ENCODE results near the gene ILK. TPM values are rescaled to one million over a fixed set of nuclear protein-coding genes. Genes with fewer than 3 reads are reported as not detected.

Gene ILK
- total and polyA plus RNA-seq, 8 donors = 146 to 165 (median 154) TPM

DNA sequence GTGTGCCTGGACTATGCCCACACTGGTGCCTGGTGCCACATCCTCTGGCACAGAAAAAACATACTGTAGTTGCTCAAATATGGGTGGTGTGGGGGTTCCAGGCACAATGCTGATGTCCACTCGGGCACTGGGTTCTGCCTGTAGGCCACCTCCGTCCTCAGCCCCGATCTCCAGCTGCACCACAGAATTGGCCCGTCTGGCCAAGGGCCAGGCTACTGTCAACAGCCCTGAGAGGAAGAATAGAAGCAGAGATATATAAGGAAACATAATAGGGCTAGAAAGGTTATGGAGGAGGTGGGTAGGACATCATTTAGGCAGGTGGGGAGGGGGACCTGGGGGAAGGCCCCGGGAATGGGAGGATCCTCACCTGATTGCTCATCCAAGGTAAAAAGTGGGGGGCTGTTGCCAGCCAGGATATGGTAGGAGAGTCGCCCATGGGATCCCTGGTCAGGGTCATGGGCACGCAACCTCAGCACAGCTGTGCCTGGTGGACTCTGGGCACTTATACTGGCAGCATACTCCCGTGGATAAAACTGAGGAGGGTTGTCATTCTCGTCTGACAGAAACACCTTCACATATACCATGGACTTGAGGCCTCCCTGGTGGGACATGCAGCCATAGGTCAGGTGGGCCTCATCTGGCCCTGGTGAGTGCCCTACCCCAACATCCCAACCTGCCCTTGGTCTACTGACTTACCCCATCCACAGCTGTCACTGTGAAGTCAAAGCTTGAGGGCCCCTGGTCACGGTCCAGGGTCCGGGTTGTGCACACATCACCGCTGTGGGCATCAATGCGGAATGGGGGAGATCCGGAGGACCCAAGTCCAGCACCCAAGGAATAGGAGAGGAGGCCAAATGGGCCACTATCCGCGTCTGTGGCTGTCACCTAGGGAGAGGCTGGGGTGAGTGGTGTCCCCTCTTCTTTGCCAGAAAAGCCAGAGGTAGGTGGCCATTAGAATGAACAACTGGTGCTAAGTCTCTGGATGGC lies 30.1 kb downstream of the ILK start:
- DNase-seq (no peak), ATAC-seq (no peak)
- Histone ChIP-seq H3K36me3 (peaks cover 0 to 29% of the 10 kb centered on the region in 2 donors), H3K4me3 (no peak overlapping the region), H3K27me3 (no peaks in the 10 kb centered on the region), H3K9me3 (no peaks in the 10 kb centered on the region), H3K27ac (no peak overlapping the region), H3K4me1 (peaks cover 19 to 49% of the 10 kb centered on the region in 2 donors)
- intact Hi-C loops (cut with DNase I) = no loop called here
- TF ChIP-seq CTCF (IDR thresholded peaks at IDR 0.05) = no peak

- ATAC-seq (no peak), DNase-seq (no peak)
- TF ChIP-seq CTCF (IDR thresholded peaks at IDR 0.05) = no peak
- intact Hi-C loops (cut with DNase I) = no loop called here
- Histone ChIP-seq H3K36me3 (peaks cover 0 to 22% of the 10 kb centered on the region in 2 donors), H3K9me3 (no peaks in the 10 kb centered on the region), H3K27ac (peak overlapping the region; percentile 51 to 85), H3K4me1 (peaks cover 19 to 57% of the 10 kb centered on the region in 2 donors), H3K4me3 (no peak overlapping the region), H3K27me3 (no peaks in the 10 kb centered on the region)
These were observed 31.0 kb downstream of the ILK start for GRCh38 chr11:6634534-6634933.

DNA sequence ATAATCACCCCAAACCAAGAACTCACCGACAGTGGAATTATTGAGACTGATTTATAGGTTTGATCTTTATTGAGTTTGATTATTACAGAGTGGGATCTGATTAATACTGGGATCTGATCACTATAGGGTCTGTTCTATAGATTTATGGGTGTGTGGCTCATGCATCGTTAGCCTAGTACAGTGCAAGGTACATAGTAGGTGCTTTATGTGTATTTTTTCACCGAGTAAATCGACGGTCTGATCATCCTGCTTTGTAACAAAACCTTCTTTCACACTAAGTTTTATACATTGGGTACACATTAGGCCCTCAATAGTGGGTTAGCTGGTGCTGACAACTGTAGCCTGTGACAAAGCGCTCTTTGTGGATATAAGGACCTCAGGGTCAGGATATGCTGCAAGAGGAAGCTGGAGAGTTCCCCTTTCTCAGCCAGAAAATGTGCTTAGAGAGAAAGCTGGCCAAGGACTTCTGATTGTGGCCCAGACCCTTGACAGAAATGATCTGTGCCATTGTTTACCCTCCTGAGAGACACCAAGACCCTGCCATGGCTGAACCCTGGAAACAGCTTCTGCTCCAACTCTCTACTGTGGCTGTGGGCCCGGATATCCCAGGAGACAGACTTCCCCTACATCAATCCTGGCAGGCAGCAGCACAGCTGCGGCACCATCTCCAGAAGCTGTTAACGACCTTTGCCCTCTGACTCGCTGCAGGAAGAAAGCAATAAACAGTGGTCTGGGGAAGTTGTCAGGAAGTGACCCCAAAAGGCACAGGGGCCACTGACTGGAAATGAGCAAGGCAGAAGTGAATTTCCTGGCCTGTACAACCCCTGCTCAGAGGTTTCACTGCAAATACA lies 31.7 kb downstream of the ILK start:
- ATAC-seq (peak; percentile 36), DNase-seq (peak in 1 of 4 donors; percentile 61)
- H3K4me1 ChIP-seq = peaks cover 19 to 57% of the 10 kb centered on the region in 2 donors
- TF ChIP-seq CTCF (IDR thresholded peaks at IDR 0.05) = no peak
- intact Hi-C loops (cut with DNase I) = no loop called here
- H3K9me3 ChIP-seq = no peaks in the 10 kb centered on the region
- peaks cover 0 to 21% of the 10 kb centered on the region in 2 donors for H3K36me3 ChIP-seq
- peak overlapping the region; percentile 51 to 85 for H3K27ac ChIP-seq
- H3K27me3 ChIP-seq = no peaks in the 10 kb centered on the region
- no peak overlapping the region for H3K4me3 ChIP-seq

DNA sequence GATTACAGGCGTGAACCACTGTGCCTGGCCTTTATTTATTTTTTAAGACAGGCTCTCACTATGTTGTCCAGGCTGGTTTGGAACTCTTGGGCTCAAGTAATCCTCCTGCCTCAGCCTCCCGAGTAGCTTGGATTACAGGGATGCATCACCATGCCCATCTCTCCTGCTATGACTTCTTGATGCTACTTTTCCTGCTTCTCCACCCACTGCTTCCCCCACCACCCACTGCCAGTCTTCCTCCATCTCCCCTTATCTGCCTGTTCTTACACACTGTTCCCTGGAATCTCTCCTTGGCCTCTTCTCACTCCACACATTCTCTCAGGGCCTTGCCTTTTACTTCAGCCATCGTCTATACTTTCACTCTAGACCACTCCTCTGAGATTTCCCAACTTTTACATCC lies 32.9 kb downstream of the ILK start:
- no peak for TF ChIP-seq CTCF (IDR thresholded peaks at IDR 0.05)
- no peak overlapping the region for H3K4me3 ChIP-seq
- no peaks in the 10 kb centered on the region for H3K27me3 ChIP-seq
- peak overlapping the region in 1 of 2 donors; percentile 85 for H3K27ac ChIP-seq
- peaks cover 19 to 57% of the 10 kb centered on the region in 2 donors for H3K4me1 ChIP-seq
- H3K36me3 ChIP-seq = peaks cover 0 to 12% of the 10 kb centered on the region in 2 donors
- no peak for DNase-seq
- ATAC-seq = no peak
- H3K9me3 ChIP-seq = no peaks in the 10 kb centered on the region
- intact Hi-C loops (cut with DNase I) = no loop called here

All from left lung (tissue), 10 donors.